Keratinocyte (primary cell): ENCODE measurements around the gene NGFR. TPM values are rescaled to one million over a fixed set of nuclear protein-coding genes. Genes with fewer than 3 reads are reported as not detected.

Source experiments
- DNase-seq: peaks from one replicate; pipeline ENCODE4 v3.0.0-alpha.2; 2011; ENCODE audit warnings: low read depth, missing footprints, low spot score
- FAIRE-seq: peaks from 2 replicates; lab custom pipeline; 2011; peaks lifted over from hg19 to GRCh38; lab: Jason Lieb, UNC
- H2AFZ ChIP-seq: 2 replicates; pipeline ENCODE4 v1.6.0; 2012; ENCODE audit warnings: low read length, control low read depth, inconsistent platforms; ENCODE audit not compliant: control insufficient read depth
- H3K27ac ChIP-seq: 2 replicates; pipeline ENCODE4 v1.5.1; 2011; ENCODE audit warnings: low read length; ENCODE audit not compliant: control insufficient read depth, insufficient read depth
- H3K27me3 ChIP-seq: 3 replicates; pipeline ENCODE4 v1.6.0; 2011; ENCODE audit warnings: low read length; ENCODE audit not compliant: control insufficient read depth, insufficient read depth; ENCODE audit errors: extremely low read depth
- H3K36me3 ChIP-seq, 2 experiments: 2 replicates in 1 of 2; 3 replicates in 1 of 2; pipeline ENCODE4 v1.5.1; 2011; ENCODE audit warnings: low read length in 2 of 2, mild to moderate bottlenecking in 1 of 2; ENCODE audit not compliant: control insufficient read depth in 2 of 2, insufficient read depth in 2 of 2; ENCODE audit errors: extremely low read depth in 1 of 2
- H3K4me1 ChIP-seq: 3 replicates; pipeline ENCODE4 v1.5.1; 2011; ENCODE audit warnings: low read length; ENCODE audit not compliant: control insufficient read depth, insufficient read depth; ENCODE audit errors: extremely low read depth
- H3K4me2 ChIP-seq: 3 replicates; pipeline ENCODE4 v1.6.0; 2011; ENCODE audit warnings: low read depth, low read length; ENCODE audit not compliant: control insufficient read depth, insufficient read depth; ENCODE audit errors: extremely low read depth
- H3K4me3 ChIP-seq, 3 experiments: fragments of 200-600 bp in 1 of 3; sonication (generic) in 1 of 3; 2 replicates in 2 of 3; 3 replicates in 1 of 3; pipeline ENCODE4 v1.5.1; 2011 to 2016; ENCODE audit warnings: low read length in 3 of 3, mild to moderate bottlenecking in 3 of 3, control low read depth in 2 of 3, inconsistent platforms in 1 of 3, low read depth in 1 of 3, mixed read lengths in 1 of 3, mixed run types in 1 of 3, moderate library complexity in 1 of 3; ENCODE audit not compliant: control insufficient read depth in 2 of 3, insufficient read depth in 2 of 3; ENCODE audit errors: extremely low read depth in 1 of 3
- H3K79me2 ChIP-seq: 2 replicates; pipeline ENCODE4 v1.6.0; 2012; ENCODE audit warnings: low read length; ENCODE audit not compliant: control insufficient read depth, insufficient read depth
- H3K9ac ChIP-seq: 3 replicates; pipeline ENCODE4 v1.6.0; 2011; ENCODE audit warnings: low read length; ENCODE audit not compliant: control insufficient read depth, insufficient read depth; ENCODE audit errors: extremely low read depth
- H3K9me1 ChIP-seq: 3 replicates; pipeline ENCODE4 v1.6.0; 2011; ENCODE audit warnings: low read length; ENCODE audit not compliant: control insufficient read depth, insufficient read depth; ENCODE audit errors: extremely low read depth
- H3K9me3 ChIP-seq: 2 replicates; pipeline ENCODE4 v1.5.1; 2012; ENCODE audit warnings: low read depth, low read length; ENCODE audit not compliant: control insufficient read depth
- H4K20me1 ChIP-seq: 3 replicates; pipeline ENCODE4 v1.6.0; 2011; ENCODE audit warnings: low read length; ENCODE audit not compliant: control insufficient read depth, insufficient read depth; ENCODE audit errors: extremely low read depth
- CTCF ChIP-seq, 3 experiments: IDR thresholded peaks in 1 of 3; conservative IDR thresholded peaks in 1 of 3; optimal IDR thresholded peaks in 1 of 3; 2 replicates in 2 of 3; 3 replicates in 1 of 3; pipeline versions ENCODE3 to v1.5.1; 2011; ENCODE audit warnings: low read length in 3 of 3, mild to moderate bottlenecking in 3 of 3, moderate library complexity in 2 of 3, control low read depth in 1 of 3, inconsistent platforms in 1 of 3; ENCODE audit not compliant: insufficient read depth in 2 of 3; ENCODE audit errors: extremely low read depth in 1 of 3
- EZH2 ChIP-seq: IDR thresholded peaks from one replicate; pipeline ENCODE4 v1.6.1; 2012; ENCODE audit warnings: inconsistent platforms, mild to moderate bottlenecking, low read length, moderate library complexity
- dilution Hi-C: fragments of 300-500 bp; cut with MboI; formaldehyde crosslinking; loops from one replicate; pipeline ENCODE4 v1.7.0; 2020; ENCODE audit warnings: low sequenced_read_pairs; ENCODE audit not compliant: extremely low pct_ligation_motif_present
- polyA plus RNA-seq, 5 experiments: library from polyadenylated mRNA; depleted of rRNA in 3 of 5; stranded (reverse) in 3 of 5; stranded (forward) in 1 of 5; unstranded in 1 of 5; fragments of >200 nt; gene quantifications; 1 replicate in 1 of 5; 2 replicates in 3 of 5; 3 replicates in 1 of 5; pipeline versions ENCODE4 v1.2.1 to v1.2.3, GENCODE V29; 2011 to 2012; ENCODE audit warnings: missing spikeins in 2 of 5, low read depth in 1 of 5, low replicate concordance in 1 of 5

Gene NGFR
- polyA plus RNA-seq, 1 donor (not counting 4 experiments of a cell fraction or from before 2014, with no cell fraction given), result 1.7 TPM

DNA sequence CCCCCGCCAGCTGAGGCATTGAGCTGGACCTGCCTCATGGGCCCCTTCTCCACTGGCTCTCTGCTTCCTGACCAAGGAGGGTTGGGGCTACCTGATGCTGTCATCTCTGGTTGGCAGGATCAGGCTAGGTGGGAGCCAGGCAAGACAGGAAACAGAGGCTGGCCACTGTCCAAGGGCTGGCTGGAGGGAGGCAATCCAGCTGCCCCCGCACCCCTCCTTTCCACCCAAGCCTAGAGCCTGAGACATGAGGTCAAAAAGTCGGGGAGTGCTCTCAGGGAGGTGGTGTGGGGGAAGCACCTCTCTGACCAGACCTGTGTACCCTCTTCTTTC, 14.5 kb downstream of the NGFR start:
- Histone ChIP-seq H3K36me3 (no peaks in the 10 kb centered on the region), H3K79me2 (no peaks in the 10 kb centered on the region), H3K9ac (no peak overlapping the region), H3K27me3 (no peaks in the 10 kb centered on the region), H3K4me2 (peak overlapping the region; percentile 85), H4K20me1 (no peaks in the 10 kb centered on the region), H3K4me1 (peaks cover 35% of the 10 kb centered on the region), H3K4me3 (no peak overlapping the region), H3K9me3 (no peaks in the 10 kb centered on the region), H3K27ac (no peak overlapping the region), H2AFZ (peak overlapping the region; percentile 49), H3K9me1 (no peaks in the 10 kb centered on the region)
- no peak for TF ChIP-seq EZH2
- TF ChIP-seq CTCF (optimal IDR thresholded peaks at IDR 0.05 in 1 of 3, IDR thresholded peaks at IDR 0.05 in 1 of 3, conservative IDR thresholded peaks at IDR 0.05 in 1 of 3; ENCODE audit: extremely low read depth in 1 of 3, insufficient read depth in 2 of 3, low read length in 3 of 3), result no peak
- no peak for FAIRE-seq
- dilution Hi-C loops, result no loop called here
- DNase-seq, result no peak

GRCh38 chr17:49510059-49510719, 15.1 kb downstream of the NGFR start:
- Histone ChIP-seq H3K9ac (no peak overlapping the region), H3K9me1 (no peaks in the 10 kb centered on the region), H3K79me2 (no peaks in the 10 kb centered on the region), H3K4me2 (no peak overlapping the region), H3K4me3 (no peak overlapping the region), H3K36me3 (no peaks in the 10 kb centered on the region), H3K27me3 (no peaks in the 10 kb centered on the region), H3K27ac (no peak overlapping the region), H3K9me3 (no peaks in the 10 kb centered on the region), H4K20me1 (no peaks in the 10 kb centered on the region), H2AFZ (no peak overlapping the region), H3K4me1 (peaks cover 40% of the 10 kb centered on the region)
- no peak for FAIRE-seq
- DNase-seq, result no peak
- TF ChIP-seq CTCF (optimal IDR thresholded peaks at IDR 0.05 in 1 of 3, IDR thresholded peaks at IDR 0.05 in 1 of 3, conservative IDR thresholded peaks at IDR 0.05 in 1 of 3; ENCODE audit: extremely low read depth in 1 of 3, insufficient read depth in 2 of 3, low read length in 3 of 3) (no peak), EZH2 (no peak)
- dilution Hi-C loops, result no loop called here
